Progenitor cell of endocrine pancreas (in vitro differentiated cells): ENCODE results near the gene MAST4. TPM values are rescaled to one million over a fixed set of nuclear protein-coding genes. Genes with fewer than 3 reads are reported as not detected.

Experiments
- DNase-seq: peaks from one replicate; pipeline ENCODE4 v3.0.0; 2021; ENCODE audit warnings: low spot score; ENCODE audit not compliant: unreplicated experiment
- H3K27ac Mint-ChIP-seq: 2 replicates; pipeline ENCODE4 v1.8.0; 2021; ENCODE audit warnings: mild to moderate bottlenecking, moderate library complexity, mixed read lengths
- H3K27me3 Mint-ChIP-seq: 2 replicates; pipeline ENCODE4 v1.8.0; 2021; ENCODE audit warnings: mixed read lengths
- H3K36me3 Mint-ChIP-seq: 2 replicates; pipeline ENCODE4 v1.8.0; 2022; ENCODE audit warnings: mixed read lengths; ENCODE audit not compliant: insufficient read depth
- H3K4me1 Mint-ChIP-seq: 2 replicates; pipeline ENCODE4 v1.8.0; 2021; ENCODE audit warnings: low read depth, mixed read lengths
- H3K4me3 Mint-ChIP-seq: 2 replicates; pipeline ENCODE4 v1.8.0; 2021; ENCODE audit warnings: low read depth, mild to moderate bottlenecking, moderate library complexity, mixed read lengths
- H3K9me3 Mint-ChIP-seq: 2 replicates; pipeline ENCODE4 v1.8.0; 2021; ENCODE audit warnings: low read depth, mixed read lengths
- total RNA-seq: library from RNA; stranded (reverse); gene quantifications from 2 replicates; pipeline ENCODE4 v1.2.1, GENCODE V29; 2021
- TF ChIP-seq, protein P1 (sequence below): fragments of 200-600 bp; sonication (generic); IDR thresholded peaks from one replicate; pipeline ENCODE4 v1.5.0; 2021; ENCODE audit warnings: antibody characterized with exemption, mild to moderate bottlenecking; ENCODE audit not compliant: unreplicated experiment

Gene MAST4
- total RNA-seq, 1 donor from 2014 or later = 45.3 TPM

DNA sequence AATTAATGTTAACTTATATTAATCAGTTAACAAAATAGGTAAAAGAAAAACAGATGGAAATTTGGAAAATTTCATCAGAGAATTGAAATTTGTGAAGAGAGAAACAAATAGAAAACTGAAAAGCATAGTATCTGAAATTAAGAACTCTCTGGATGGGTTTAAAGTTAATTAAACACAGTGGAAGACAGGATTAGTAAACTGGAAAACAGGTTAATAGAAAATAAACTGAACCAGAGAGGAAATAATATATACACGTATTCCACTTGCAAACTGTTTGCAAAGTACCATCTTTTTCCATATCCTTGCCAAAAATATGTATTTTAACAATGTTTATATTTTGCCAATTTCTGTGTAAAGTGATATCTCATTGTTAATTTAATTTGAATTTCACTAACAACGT, 342.9 kb downstream of the MAST4 start:
- H3K27me3 Mint-ChIP-seq = no peaks in the 10 kb centered on the region
- H3K4me1 Mint-ChIP-seq = peaks cover 4% of the 10 kb centered on the region
- TF ChIP-seq, protein P1, sequence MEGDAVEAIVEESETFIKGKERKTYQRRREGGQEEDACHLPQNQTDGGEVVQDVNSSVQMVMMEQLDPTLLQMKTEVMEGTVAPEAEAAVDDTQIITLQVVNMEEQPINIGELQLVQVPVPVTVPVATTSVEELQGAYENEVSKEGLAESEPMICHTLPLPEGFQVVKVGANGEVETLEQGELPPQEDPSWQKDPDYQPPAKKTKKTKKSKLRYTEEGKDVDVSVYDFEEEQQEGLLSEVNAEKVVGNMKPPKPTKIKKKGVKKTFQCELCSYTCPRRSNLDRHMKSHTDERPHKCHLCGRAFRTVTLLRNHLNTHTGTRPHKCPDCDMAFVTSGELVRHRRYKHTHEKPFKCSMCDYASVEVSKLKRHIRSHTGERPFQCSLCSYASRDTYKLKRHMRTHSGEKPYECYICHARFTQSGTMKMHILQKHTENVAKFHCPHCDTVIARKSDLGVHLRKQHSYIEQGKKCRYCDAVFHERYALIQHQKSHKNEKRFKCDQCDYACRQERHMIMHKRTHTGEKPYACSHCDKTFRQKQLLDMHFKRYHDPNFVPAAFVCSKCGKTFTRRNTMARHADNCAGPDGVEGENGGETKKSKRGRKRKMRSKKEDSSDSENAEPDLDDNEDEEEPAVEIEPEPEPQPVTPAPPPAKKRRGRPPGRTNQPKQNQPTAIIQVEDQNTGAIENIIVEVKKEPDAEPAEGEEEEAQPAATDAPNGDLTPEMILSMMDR = no peak
- H3K27ac Mint-ChIP-seq = no peak overlapping the region
- H3K36me3 Mint-ChIP-seq = peaks cover 12% of the 10 kb centered on the region
- H3K4me3 Mint-ChIP-seq = no peak overlapping the region
- DNase-seq = no peak
- peaks cover 18% of the 10 kb centered on the region for H3K9me3 Mint-ChIP-seq

DNA sequence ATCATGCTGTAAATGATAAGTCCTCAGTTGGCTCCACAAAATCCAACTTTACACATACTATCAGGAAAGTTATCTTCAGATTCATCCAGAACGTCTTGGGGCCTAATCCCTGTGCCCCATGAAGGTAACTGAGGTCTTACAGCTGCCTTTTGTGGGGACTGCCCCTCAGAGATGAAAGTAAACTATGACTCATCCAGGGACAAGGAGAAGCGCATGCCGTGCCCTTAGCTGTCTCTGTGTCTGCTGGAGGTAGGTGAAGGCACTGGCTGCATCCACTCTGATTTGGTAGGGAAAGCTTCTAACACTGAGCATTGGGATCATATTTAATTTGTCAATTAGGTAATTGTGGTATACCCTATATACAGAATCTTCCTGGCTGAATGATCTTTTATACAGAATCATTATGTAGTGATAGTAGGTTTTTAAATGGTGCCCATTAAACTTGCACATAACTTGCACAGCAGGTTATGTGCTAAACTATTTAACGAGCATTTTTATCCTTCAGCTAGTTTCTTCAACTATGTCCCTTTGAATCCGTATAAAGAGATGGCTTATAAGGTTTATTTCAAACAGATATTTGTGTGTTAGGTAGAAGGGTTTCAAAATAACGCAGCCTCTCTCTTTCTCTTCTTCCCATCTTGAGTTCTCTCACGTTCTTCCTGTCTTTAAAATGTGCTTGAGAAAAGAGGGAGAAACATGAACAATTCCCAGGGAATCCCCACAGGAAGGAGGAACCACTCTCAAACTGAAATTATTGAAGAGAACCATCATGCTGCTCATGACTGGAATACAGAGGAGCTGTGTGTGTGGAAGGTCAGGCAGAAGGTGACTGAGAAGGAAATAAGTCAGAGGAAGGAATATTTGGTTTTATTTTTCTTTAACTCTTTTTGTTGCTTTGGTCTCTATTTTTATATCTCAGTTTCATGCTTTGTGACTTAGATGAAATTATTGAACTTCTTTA, 349.5 kb downstream of the MAST4 start:
- H3K4me3 Mint-ChIP-seq = no peak overlapping the region
- peaks cover under 1% of the 10 kb centered on the region for H3K36me3 Mint-ChIP-seq
- peaks cover 4% of the 10 kb centered on the region for H3K4me1 Mint-ChIP-seq
- peaks cover 3% of the 10 kb centered on the region for H3K9me3 Mint-ChIP-seq
- H3K27me3 Mint-ChIP-seq = no peaks in the 10 kb centered on the region
- H3K27ac Mint-ChIP-seq = no peak overlapping the region
- TF ChIP-seq, protein P1 = no peak
- DNase-seq = no peak

DNA sequence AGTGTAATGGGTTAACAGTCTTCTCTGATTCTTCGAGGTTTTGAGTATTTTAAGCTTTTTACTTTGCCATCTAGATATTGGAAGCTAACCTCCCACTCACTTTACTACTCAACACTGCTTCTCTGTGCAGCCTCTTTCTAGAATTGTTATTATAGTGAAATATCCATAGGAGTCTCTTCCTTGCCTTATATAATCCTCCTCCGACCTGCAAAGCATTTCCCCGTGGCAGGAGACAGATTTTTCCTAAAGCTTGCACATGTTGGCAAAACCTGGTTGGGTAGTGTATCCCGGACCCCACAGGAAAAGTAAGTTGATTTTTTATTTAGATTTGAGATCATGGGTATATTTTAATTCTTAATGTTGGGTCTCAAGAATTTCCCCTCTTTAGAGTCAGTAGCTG, 351.3 kb downstream of the MAST4 start:
- DNase-seq = no peak
- Mint-ChIP-seq H3K27ac (no peak overlapping the region), H3K9me3 (peaks cover 2% of the 10 kb centered on the region), H3K36me3 (no peaks in the 10 kb centered on the region), H3K4me3 (no peak overlapping the region), H3K27me3 (no peaks in the 10 kb centered on the region), H3K4me1 (peaks cover 2% of the 10 kb centered on the region)
- TF ChIP-seq, protein P1 = no peak

- Mint-ChIP-seq H3K27ac (no peak overlapping the region), H3K4me3 (no peak overlapping the region)
Measured at GRCh38 chr5:66949066-66949465, 352.9 kb downstream of the MAST4 start.

GRCh38 chr5:66952153-66952552, 356.0 kb downstream of the MAST4 start:
- Mint-ChIP-seq H3K27ac (no peak overlapping the region), H3K9me3 (no peaks in the 10 kb centered on the region), H3K27me3 (no peaks in the 10 kb centered on the region), H3K36me3 (no peaks in the 10 kb centered on the region), H3K4me3 (no peak overlapping the region), H3K4me1 (no peaks in the 10 kb centered on the region)
- TF ChIP-seq, protein P1 = no peak
- no peak for DNase-seq

More at GRCh38 chr5:66949066-66949465, 352.9 kb downstream of the MAST4 start:
- no peak for DNase-seq
- no peaks in the 10 kb centered on the region for H3K9me3 Mint-ChIP-seq
- H3K27me3 Mint-ChIP-seq = no peaks in the 10 kb centered on the region
- H3K4me1 Mint-ChIP-seq = no peaks in the 10 kb centered on the region
- TF ChIP-seq, protein P1 = no peak
- H3K36me3 Mint-ChIP-seq = no peaks in the 10 kb centered on the region
